Heart left ventricle (tissue), 16 donors: Measurements from ENCODE around the gene TMEFF1. TPM values are rescaled to one million over a fixed set of nuclear protein-coding genes. Genes with fewer than 3 reads are reported as not detected.

Experiments
- ATAC-seq, 4 donors: fragments of 200-7000 bp; cut with Tn5 transposase; one replicate each; pipeline ENCODE4 v1.9.1; 2020 to 2022; ENCODE audit warnings: moderate library complexity in 4 of 4, mild to moderate bottlenecking in 3 of 4, moderate number of reproducible peaks in 1 of 4
- DNase-seq, 5 donors: peaks; one replicate each; pipeline ENCODE4 v3.0.0-alpha.2; 2020
- H3K27ac ChIP-seq, 12 donors: fragments of 200-600 bp; sonication (generic) in 4 of 12; one replicate each; pipeline versions ENCODE4 v1.5.0 to v1.8.0; 2016 to 2022; ENCODE audit warnings: mild to moderate bottlenecking in 2 of 12
- H3K27me3 ChIP-seq, 9 donors: fragments of 200-600 bp; sonication (generic) in 2 of 9; one replicate each; pipeline versions ENCODE4 v1.5.1 to v1.8.0; 2016 to 2022; ENCODE audit warnings: mild to moderate bottlenecking in 3 of 9
- H3K36me3 ChIP-seq, 9 donors: fragments of 200-600 bp; sonication (generic) in 2 of 9; one replicate each; pipeline versions ENCODE4 v1.5.0 to v1.8.0; 2018 to 2022; ENCODE audit warnings: mild to moderate bottlenecking in 2 of 9
- H3K4me1 ChIP-seq, 12 donors: fragments of 200-600 bp; sonication (generic) in 4 of 12; one replicate each; pipeline versions ENCODE4 v1.5.0 to v1.8.0; 2016 to 2022; ENCODE audit warnings: mild to moderate bottlenecking in 3 of 12
- H3K4me3 ChIP-seq, 12 donors: fragments of 200-600 bp; sonication (generic) in 4 of 12; one replicate each; pipeline versions ENCODE4 v1.5.0 to v1.8.0; 2017 to 2022; ENCODE audit warnings: mild to moderate bottlenecking in 9 of 12, moderate library complexity in 4 of 12
- H3K9me3 ChIP-seq, 12 donors: fragments of 200-600 bp; sonication (generic) in 4 of 12; one replicate each; pipeline versions ENCODE4 v1.5.0 to v1.8.0; 2016 to 2022; ENCODE audit warnings: mild to moderate bottlenecking in 1 of 12
- CTCF ChIP-seq, 12 donors: fragments of 200-600 bp; sonication (generic) in 4 of 12; IDR thresholded peaks; one replicate each; pipeline versions ENCODE4 v1.5.0 to v1.8.0; 2018 to 2022; ENCODE audit warnings: antibody characterized with exemption in 12 of 12, mild to moderate bottlenecking in 5 of 12
- POLR2A ChIP-seq, 2 donors: fragments of 450-650 bp; IDR thresholded peaks; one replicate each; pipeline ENCODE4 v1.6.1; 2017; ENCODE audit warnings: antibody characterized with exemption in 2 of 2, mild to moderate bottlenecking in 2 of 2, moderate library complexity in 2 of 2
- WGBS, 4 donors: extraction: QIAGEN DNeasy Blood & Tissue Kit in 2 of 4; methylation state at CpG; one replicate each; pipeline versions ENCODE4 v1.1.5 to v1.1.7; 2013 to 2018; 5-methylcytosine and 5-hydroxymethylcytosine counted together
- intact Hi-C, 10 donors: fragments of 100-400 bp; cut with DNase I; formaldehyde crosslinking; loops; one replicate each; pipeline versions ENCODE4 v1.11.1 to v1.14.2; 2022
- polyA plus RNA-seq, 2 donors: library from polyadenylated mRNA; stranded (reverse); fragments of 200-250 nt; gene quantifications; one replicate each; pipeline ENCODE4 v1.2.3, GENCODE V29; 2013
- total RNA-seq, 9 donors: library from RNA; depleted of rRNA in 2 of 9; stranded (reverse); fragments of >200 nt in 2 of 9; fragmentation: NEBNext Ultra II Directional in 3 of 9; extraction: Animal tissue kit (Norgen Biotek cat#: 25700) in 3 of 9; gene quantifications; one replicate each; pipeline versions ENCODE4 v1.1.0 to v1.2.4, GENCODE V29; 2016 to 2023
- donor health status: ischemic (EF 13 %, LVEDD 7.1; RV severe dilation, severe dysfunction).
- donor health status: healthy with polysubstance abuse.
- donor health status: DM: no; HTN: yes; CAD: no.
- donor health status: DM: no; HTN: no; CAD: no.
- donor health status: ischemic (EF 25% LVEDD 6.9; RV normal size, moderate dysfunction).
- donor health status: ischemic (EF 25% LVEDD 5.7; RV mildly dilated, moderate dysfunction).
- donor health status: healthy.
- donor health status: DM: yes; HTN: yes; CAD: no.
- donor health status: ischemic (EF 35%, LVEDD 5.7; RV mildly dilated, moderate dysfunction).
- donor health status: nonischemic (EF 11% LVEDD 7.7; RV severe dilation, severe dysfunction).
- donor health status: DM: yes; HTN: yes; CAD: no.
- donor health status: PGD.
- donor health status: ischemic (EF 29% LVEDD 5.4; RV normal size, mild dysfunction).
- donor health status: nonischemic (EF 23%, LVEDD 6.1; RV moderate dilation, normal function).

Gene TMEFF1
- total and polyA plus RNA-seq, 11 donors, result 0.03 to 1.1 (median 0.19) TPM; not detected in 4

GRCh38 chr9:100555471-100555870 lies 82.5 kb downstream of the TMEFF1 start:
- Histone ChIP-seq H3K9me3 (no peaks in the 10 kb centered on the region), H3K4me3 (no peak overlapping the region), H3K27me3 (no peaks in the 10 kb centered on the region), H3K4me1 (no peaks in the 10 kb centered on the region), H3K36me3 (no peaks in the 10 kb centered on the region), H3K27ac (no peak overlapping the region)
- ATAC-seq, result no peak
- WGBS, 4 donors, result 94 to 97% (median 96%) methylated on average over 1 of the region's 1 CpG
- intact Hi-C loops, result no loop called here
- TF ChIP-seq CTCF (IDR thresholded peaks at IDR 0.05) (no peak), POLR2A (IDR thresholded peaks at IDR 0.05) (no peak)
- no peak for DNase-seq

GRCh38 chr9:100557053-100557452 lies 84.1 kb downstream of the TMEFF1 start:
- no peak for DNase-seq
- no peaks in the 10 kb centered on the region for H3K36me3 ChIP-seq
- no peaks in the 10 kb centered on the region for H3K4me1 ChIP-seq
- TF ChIP-seq POLR2A (IDR thresholded peaks at IDR 0.05) (no peak), CTCF (IDR thresholded peaks at IDR 0.05) (no peak)
- intact Hi-C loops, result no loop called here
- H3K27me3 ChIP-seq, result no peaks in the 10 kb centered on the region
- WGBS, 4 donors, result 94 to 97% (median 96%) methylated on average over 3 of the region's 3 CpGs
- H3K4me3 ChIP-seq, result no peak overlapping the region
- no peaks in the 10 kb centered on the region for H3K9me3 ChIP-seq
- ATAC-seq, result no peak
- H3K27ac ChIP-seq, result no peak overlapping the region

GRCh38 chr9:100561256-100561655 lies 88.3 kb downstream of the TMEFF1 start:
- Histone ChIP-seq H3K4me3 (no peak overlapping the region), H3K27ac (no peak overlapping the region), H3K9me3 (no peaks in the 10 kb centered on the region), H3K27me3 (no peaks in the 10 kb centered on the region), H3K36me3 (no peaks in the 10 kb centered on the region), H3K4me1 (no peaks in the 10 kb centered on the region)
- TF ChIP-seq POLR2A (IDR thresholded peaks at IDR 0.05) (no peak), CTCF (IDR thresholded peaks at IDR 0.05) (no peak)
- no peak for ATAC-seq
- intact Hi-C loops, result loop anchor here in 1 of 10 donors (10.0 kb wide), 1 partner anchor 46 kb away; no protein-coding TSS in a partner anchor
- DNase-seq, result no peak
- 92 to 96% (median 93%) methylated on average over 3 of the region's 3 CpGs for WGBS, 4 donors

- no peak for TF ChIP-seq POLR2A (IDR thresholded peaks at IDR 0.05)
- no peak for TF ChIP-seq CTCF (IDR thresholded peaks at IDR 0.05)
- peaks cover 0 to 4% (median 0%) of the 10 kb centered on the region in 12 donors for H3K9me3 ChIP-seq
- ATAC-seq (no peak), DNase-seq (no peak)
- H3K36me3 ChIP-seq, result peaks cover 0 to 3% (median 0%) of the 10 kb centered on the region in 9 donors
- intact Hi-C loops, result loop anchor here in 1 of 10 donors (10.0 kb wide), 1 partner anchor 53 kb away; no protein-coding TSS in a partner anchor
- no peaks in the 10 kb centered on the region for H3K4me1 ChIP-seq
- no peaks in the 10 kb centered on the region for H3K27me3 ChIP-seq
- 73 to 77% (median 75%) methylated on average over 3 of the region's 3 CpGs for WGBS, 4 donors
- H3K27ac ChIP-seq, result no peak overlapping the region
- no peak overlapping the region for H3K4me3 ChIP-seq
These were observed 94.9 kb downstream of the TMEFF1 start for GRCh38 chr9:100567856-100568255.
